Dermis microvascular lymphatic vessel endothelial cell (primary cell): Measurements from ENCODE around the gene SEPTIN2. TPM values are rescaled to one million over a fixed set of nuclear protein-coding genes. Genes with fewer than 3 reads are reported as not detected.
A peak's percentile ranks its signal among the peaks of the same experiment; 100 is the strongest.
"Not testable (repeated sequence)": the region's sequence is repeated elsewhere in the genome, so short reads cannot be mapped to it uniquely, and the experiment has no call there.

Experiments used
- DNase-seq, 2 donors: peaks; one replicate each; pipeline versions ENCODE4 v3.0.0 to v3.0.0-alpha.2; 2010; ENCODE audit warnings: low read depth in 2 of 2
- total RNA-seq: library from RNA; depleted of rRNA; stranded (reverse); fragments of >200 nt; gene quantifications from 2 replicates; pipeline ENCODE4 v1.2.1, GENCODE V29; 2014

SEPTIN2 gene
- total RNA-seq, 1 donor from 2014 or later, result 383 TPM

GRCh38 chr2:241286348-241287090, 29.2 kb upstream of the SEPTIN2 start:
- peak in 1 of 2 donors; percentile 36 for DNase-seq

GRCh38 chr2:241288324-241288888, 27.3 kb upstream of the SEPTIN2 start:
- DNase-seq, result no peak

GRCh38 chr2:241289053-241289452, 26.7 kb upstream of the SEPTIN2 start:
- no peak for DNase-seq

DNA sequence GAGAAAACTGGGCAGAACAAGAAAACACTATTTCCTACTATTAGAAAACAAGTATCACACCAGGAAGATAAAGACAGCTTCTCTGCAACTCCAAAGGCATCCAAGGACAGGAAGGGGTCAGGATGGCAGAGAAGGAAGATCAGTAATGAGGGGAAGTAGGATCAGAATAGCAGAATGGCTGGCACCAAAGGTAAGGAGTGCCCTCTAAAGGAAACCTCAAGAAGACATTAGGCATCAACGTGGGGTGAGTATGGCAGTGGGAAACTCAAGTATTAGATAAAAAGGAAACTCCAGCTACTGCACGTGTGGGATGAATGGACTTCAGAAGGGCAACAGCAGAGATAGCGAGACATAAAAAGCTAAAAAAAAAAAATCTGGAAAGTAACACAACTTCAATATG, 26.1 kb upstream of the SEPTIN2 start:
- DNase-seq, result no peak

DNA sequence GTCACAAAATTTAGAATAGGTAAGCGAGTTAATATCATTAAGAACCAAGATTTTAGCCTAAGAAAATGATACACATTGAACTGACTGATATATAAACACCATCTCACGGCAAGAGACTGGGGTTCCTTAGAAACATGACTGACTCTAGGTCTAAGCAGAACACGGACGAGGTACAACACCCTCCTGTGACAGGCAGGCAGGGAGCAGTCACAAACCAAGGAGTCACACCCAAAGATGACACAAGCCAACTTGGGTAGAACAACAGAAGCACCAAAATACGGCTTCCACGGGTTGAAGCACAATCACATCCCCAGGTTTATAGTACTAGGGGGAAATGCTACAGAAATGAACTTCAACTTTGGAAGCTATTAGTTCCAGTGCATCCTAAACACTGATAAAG, 24.6 kb upstream of the SEPTIN2 start:
- DNase-seq, result no peak

- DNase-seq, result no peak
Observed at GRCh38 chr2:241291977-241292376, 23.7 kb upstream of the SEPTIN2 start.

GRCh38 chr2:241293378-241293797, 22.3 kb upstream of the SEPTIN2 start:
- not testable (repeated sequence) for DNase-seq

DNA sequence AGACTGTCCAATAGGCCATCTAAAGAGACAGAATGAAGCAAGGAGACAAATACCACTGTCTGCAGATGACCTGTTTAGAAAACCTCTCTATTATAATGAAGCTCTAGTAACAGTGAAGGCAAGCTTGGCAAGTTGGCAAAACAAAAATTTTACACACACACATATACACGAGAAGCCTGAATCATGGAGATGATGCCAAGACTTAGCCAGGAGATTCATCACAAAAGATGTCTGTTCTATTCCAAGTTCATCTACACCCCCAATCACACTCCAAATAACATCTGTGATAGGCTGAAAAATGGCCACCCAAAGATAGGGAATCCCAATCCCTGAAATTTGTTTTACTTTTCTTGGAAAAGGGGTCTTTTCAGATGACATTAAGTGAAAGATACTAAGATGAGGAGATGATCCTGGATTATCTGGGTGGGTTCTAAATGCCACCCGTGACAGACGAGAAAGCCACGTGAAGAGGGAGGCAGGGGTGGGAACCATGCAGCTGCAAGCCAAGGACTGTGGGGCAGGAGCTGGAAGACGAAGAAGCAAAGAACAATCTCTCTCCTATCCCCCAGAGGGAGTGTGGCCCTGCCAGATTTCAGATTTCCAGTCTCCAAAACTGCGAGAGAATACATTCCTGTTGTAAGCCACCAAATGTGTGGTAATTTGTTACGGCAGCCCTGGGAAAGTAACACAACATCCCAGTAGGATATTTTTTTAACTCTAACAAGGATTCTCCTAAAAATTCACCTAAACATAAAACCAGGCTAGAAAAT, 20.2 kb upstream of the SEPTIN2 start:
- DNase-seq, result no peak

GRCh38 chr2:241296767-241297166, 19.0 kb upstream of the SEPTIN2 start:
- no peak for DNase-seq

- DNase-seq, result no peak
Observed at GRCh38 chr2:241298673-241299072, 17.1 kb upstream of the SEPTIN2 start.

DNA sequence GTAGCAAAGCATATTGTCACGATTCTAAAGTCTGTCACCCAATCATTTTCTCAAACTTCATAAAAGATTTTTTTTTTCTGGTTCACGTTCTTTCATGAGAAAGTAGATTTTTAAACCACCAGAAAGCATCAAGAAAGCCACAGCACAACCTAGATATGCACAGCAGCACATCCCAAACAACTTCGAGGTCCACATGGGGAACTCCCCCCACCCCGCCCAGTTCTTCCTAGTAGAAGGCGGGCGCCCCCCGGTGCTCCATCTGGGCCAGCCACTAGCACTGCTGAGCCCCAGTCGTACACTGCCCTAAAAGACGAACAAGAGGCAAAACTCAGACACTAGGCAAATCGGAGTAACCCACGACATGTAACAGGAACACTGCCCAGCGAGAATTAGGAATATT, 15.7 kb upstream of the SEPTIN2 start:
- no peak for DNase-seq

DNA sequence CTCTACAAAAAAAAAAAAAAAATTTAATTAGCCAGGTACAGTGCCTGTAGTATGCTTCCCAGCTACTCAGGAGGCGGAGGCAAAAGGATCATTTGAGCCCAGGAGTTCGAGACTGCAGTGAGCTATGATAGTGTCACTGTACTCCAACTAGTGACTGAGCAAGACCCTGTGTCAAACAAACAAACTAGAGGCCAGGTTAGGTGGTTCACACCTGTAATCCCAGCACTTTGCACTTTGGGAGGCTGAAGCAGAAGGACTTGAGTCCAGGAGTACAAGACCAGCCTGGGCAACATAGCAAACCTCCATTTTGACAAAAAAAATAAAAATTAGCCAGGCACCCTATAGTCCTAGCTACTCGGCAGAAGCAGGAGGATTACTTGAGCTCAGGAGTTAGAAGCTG, 13.6 kb upstream of the SEPTIN2 start:
- no peak for DNase-seq

DNA sequence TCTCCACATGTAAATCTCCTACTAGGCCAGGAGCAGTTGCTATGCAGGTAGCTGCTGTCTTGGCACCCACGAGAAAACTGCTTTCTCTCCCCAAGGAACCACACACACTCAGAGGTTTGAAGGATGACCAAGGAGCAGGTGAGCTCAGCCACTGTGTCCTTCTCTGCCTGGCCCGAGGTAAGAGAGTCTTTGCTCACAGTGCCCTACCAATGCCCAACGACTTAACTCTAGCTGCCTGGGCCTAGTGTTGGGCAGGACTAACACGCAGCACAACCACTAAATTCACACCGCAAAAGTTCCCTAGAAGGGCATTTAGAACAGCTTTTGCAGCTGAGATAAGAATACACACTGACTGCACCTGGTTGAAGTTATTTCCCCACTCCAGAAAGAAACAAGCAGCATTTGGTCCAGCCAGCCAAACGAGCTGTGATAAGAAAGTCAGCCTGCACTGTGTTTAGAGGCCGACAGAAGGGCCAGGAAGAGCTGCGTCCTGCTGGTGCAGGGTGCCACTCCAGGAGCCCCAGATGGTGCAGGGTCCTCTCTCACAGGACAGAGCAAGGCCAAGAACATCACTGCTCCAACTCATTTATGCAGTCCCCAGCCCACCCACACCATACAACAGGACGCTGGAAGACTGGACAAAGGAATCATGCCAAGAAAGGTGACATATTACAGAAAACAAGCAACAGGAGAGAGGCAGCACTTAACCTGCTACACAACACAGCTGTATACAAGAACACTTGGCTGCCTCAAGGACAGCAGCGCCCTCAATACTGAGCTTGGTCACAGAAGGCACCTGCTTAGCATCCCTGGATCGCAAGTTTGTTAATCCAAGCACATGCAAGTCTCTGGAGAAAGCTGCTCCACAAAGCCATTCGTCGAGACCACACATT, 12.7 kb upstream of the SEPTIN2 start:
- no peak for DNase-seq

DNA sequence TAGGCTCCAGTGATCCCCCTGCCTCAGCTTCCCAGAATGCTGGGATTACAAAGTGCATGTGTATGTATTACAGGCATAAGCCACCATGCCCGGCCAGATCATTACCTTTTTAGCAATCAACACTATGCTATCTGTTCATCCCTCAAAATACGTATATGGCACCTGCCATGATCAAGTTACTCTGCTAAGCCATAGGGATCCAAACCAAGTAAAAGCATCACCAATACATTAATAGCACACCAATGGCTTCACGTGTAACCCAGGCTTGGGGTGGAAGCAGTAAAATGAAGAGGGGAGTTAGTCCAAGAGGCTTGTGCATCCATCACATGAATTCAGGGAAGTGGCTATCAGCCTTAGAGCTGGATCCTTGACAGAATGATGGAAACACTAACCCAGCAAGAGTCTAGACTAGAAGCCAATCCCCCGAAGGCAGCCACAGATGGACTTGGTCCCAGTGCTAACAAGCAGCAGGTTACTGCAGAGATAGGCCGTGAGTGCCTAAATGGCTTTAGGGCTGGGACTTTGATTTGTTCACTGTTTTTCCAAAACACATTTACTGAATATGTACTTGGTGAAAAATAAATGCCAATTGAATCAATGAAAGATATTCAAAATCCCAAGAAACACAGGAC, 11.6 kb upstream of the SEPTIN2 start:
- DNase-seq, result no peak

GRCh38 chr2:241307055-241307454, 8.7 kb upstream of the SEPTIN2 start:
- no peak for DNase-seq

DNA sequence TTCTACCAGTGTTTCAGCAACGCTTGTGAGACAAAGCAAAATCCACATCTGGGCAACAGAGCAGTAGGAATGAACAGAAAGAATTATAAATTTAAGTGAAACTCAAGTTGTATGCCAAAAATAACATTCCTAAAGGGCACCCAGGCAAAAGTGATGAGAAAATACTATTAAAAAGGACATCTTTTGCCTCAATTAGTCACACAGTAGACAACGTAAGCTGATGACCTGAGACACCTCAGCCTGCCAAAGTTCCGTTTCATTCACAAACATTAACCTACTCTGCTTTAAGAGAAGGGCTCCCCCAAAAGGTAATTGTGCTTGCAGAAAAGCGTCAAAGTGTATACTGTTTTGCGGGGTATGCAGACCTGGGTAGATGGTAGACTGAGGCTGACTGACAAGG, 7.5 kb upstream of the SEPTIN2 start:
- no peak for DNase-seq

DNA sequence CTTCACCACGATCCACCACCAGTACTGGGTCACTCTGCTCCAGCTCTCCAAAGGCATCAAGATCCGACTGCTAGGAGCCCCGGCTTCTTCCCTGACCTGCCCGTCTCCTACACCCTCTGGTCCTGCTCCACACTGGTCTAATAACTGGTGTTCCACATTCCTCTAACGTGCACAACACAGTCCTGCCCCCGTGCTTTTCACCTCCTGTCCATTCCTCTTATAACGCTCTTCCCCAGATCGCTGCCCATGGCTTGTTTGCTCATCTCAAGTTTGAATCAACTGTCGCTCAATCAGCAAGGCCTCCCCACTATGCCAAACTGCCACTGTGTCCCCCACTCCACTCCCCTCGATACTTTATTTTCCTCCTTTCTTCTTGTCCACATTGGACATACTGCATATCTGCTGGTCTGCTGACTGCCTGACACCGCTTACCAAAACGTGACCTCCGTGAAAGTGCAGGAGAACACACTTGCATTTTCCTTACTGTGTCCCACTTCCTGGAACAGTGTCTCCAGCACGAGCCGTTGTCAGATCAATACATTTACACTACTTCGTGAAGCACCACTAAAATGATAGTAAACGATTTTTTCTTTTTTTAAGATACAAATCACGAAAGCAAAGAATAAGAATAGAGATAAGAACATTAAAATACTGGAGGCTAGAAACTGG, 6.8 kb upstream of the SEPTIN2 start:
- DNase-seq, result no peak

DNA sequence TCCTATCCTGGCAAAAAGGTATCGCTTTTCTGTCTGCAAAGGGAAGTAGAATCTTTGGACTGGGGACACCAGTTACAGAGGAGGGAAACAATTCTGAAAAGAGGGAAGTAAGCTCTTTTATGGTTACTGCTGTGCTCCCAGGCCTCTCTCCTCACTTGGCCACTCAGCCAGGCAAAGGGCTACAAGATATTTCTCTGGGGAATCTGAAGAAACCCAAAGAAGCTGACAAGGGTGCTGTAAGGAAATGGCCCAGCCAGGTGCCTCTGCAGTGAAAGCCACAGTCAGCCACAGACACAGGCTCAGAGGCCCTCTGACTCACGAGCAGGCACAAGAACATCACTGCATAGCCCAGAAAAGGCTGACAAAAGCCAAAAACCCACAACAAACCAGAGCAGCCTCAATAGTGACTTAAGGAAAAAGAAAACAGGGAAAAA, 6.0 kb upstream of the SEPTIN2 start:
- peak in 1 of 2 donors; percentile 8 for DNase-seq

GRCh38 chr2:241310917-241311566, 4.7 kb upstream of the SEPTIN2 start:
- no peak for DNase-seq

DNA sequence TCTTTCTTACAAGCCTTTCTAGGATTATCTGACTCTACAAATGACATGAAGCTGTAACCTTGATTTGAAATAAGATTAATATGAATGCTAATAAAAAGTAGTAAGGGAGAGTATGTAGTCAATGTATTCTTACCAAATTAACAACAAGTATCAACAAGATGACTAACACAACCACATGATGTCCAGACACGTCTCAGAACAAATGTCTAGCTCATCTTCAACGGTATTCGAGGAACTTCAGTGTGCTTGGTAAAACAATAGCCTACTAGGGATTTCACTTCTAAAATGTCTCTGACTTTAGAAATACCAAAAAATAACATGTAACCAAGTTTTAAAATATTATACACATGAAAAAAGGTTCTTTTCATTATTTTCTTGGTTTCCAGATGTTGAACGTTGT, 3.6 kb upstream of the SEPTIN2 start:
- peak in 1 of 2 donors; percentile 32 for DNase-seq
